Mesothelial cell of epicardium (in vitro differentiated cells): Measurements from ENCODE around the gene OTOP3. TPM values are rescaled to one million over a fixed set of nuclear protein-coding genes. Genes with fewer than 3 reads are reported as not detected.

Experiments
- DNase-seq, 2 experiments: peaks; one replicate each; pipeline ENCODE4 v3.0.0; 2021; ENCODE audit warnings: low spot score in 2 of 2; ENCODE audit not compliant: unreplicated experiment in 2 of 2
- H3K27ac Mint-ChIP-seq: 2 replicates; pipeline ENCODE4 v1.8.0; 2021; ENCODE audit warnings: mixed read lengths
- H3K27me3 Mint-ChIP-seq: 2 replicates; pipeline ENCODE4 v1.8.0; 2021; ENCODE audit warnings: low read depth, mixed read lengths
- H3K36me3 Mint-ChIP-seq: 2 replicates; pipeline ENCODE4 v1.8.0; 2021; ENCODE audit warnings: mixed read lengths
- H3K4me1 Mint-ChIP-seq: 2 replicates; pipeline ENCODE4 v1.8.0; 2021; ENCODE audit warnings: mixed read lengths
- H3K4me3 Mint-ChIP-seq: 2 replicates; pipeline ENCODE4 v1.8.0; 2021; ENCODE audit warnings: mild to moderate bottlenecking, moderate library complexity, mixed read lengths
- H3K9me3 Mint-ChIP-seq: 2 replicates; pipeline ENCODE4 v1.8.0; 2021; ENCODE audit warnings: mixed read lengths
- CTCF ChIP-seq: fragments of 200-600 bp; sonication (generic); IDR thresholded peaks from one replicate; pipeline ENCODE4 v1.5.0; 2021; ENCODE audit warnings: antibody characterized with exemption; ENCODE audit not compliant: unreplicated experiment
- total RNA-seq: library from RNA; stranded (reverse); gene quantifications from 3 replicates; pipeline ENCODE4 v1.2.1, GENCODE V29; 2021

OTOP3 gene
- total RNA-seq, 1 donor from 2014 or later: not detected

- H3K36me3 Mint-ChIP-seq: peaks cover 5% of the 10 kb centered on the region
- DNase-seq: no peak
- no peak overlapping the region for H3K27ac Mint-ChIP-seq
- H3K9me3 Mint-ChIP-seq: no peaks in the 10 kb centered on the region
- H3K4me1 Mint-ChIP-seq: peaks cover 5% of the 10 kb centered on the region
- TF ChIP-seq CTCF: no peak
- H3K4me3 Mint-ChIP-seq: no peak overlapping the region
- peaks cover 6% of the 10 kb centered on the region for H3K27me3 Mint-ChIP-seq
Observed at GRCh38 chr17:74953134-74953687, 17.5 kb downstream of the OTOP3 start.

GRCh38 chr17:74954115-74954514, 18.4 kb downstream of the OTOP3 start:
- no peak for DNase-seq
- Mint-ChIP-seq H3K4me3 (no peak overlapping the region), H3K27me3 (peaks cover 4% of the 10 kb centered on the region), H3K9me3 (no peaks in the 10 kb centered on the region), H3K4me1 (peaks cover 5% of the 10 kb centered on the region), H3K27ac (no peak overlapping the region), H3K36me3 (peaks cover 5% of the 10 kb centered on the region)
- no peak for TF ChIP-seq CTCF

- peaks cover 3% of the 10 kb centered on the region for H3K4me1 Mint-ChIP-seq
- H3K27ac Mint-ChIP-seq: no peak overlapping the region
- no peak overlapping the region for H3K4me3 Mint-ChIP-seq
- H3K36me3 Mint-ChIP-seq: peaks cover 5% of the 10 kb centered on the region
- H3K27me3 Mint-ChIP-seq: peaks cover 4% of the 10 kb centered on the region
- no peak for DNase-seq
- H3K9me3 Mint-ChIP-seq: no peaks in the 10 kb centered on the region
- TF ChIP-seq CTCF: no peak
Observed at GRCh38 chr17:74954665-74955421, 19.1 kb downstream of the OTOP3 start.

GRCh38 chr17:74956093-74956492, 20.4 kb downstream of the OTOP3 start:
- no peak for DNase-seq
- Mint-ChIP-seq H3K27ac (no peak overlapping the region), H3K27me3 (peaks cover 4% of the 10 kb centered on the region), H3K4me3 (no peak overlapping the region), H3K36me3 (peaks cover 5% of the 10 kb centered on the region), H3K4me1 (no peaks in the 10 kb centered on the region), H3K9me3 (no peaks in the 10 kb centered on the region)
- no peak for TF ChIP-seq CTCF

GRCh38 chr17:74957935-74958740, 22.4 kb downstream of the OTOP3 start:
- Mint-ChIP-seq H3K27ac (no peak overlapping the region), H3K36me3 (peaks cover 5% of the 10 kb centered on the region), H3K9me3 (no peaks in the 10 kb centered on the region), H3K4me3 (no peak overlapping the region), H3K4me1 (no peaks in the 10 kb centered on the region), H3K27me3 (peaks cover 4% of the 10 kb centered on the region)
- TF ChIP-seq CTCF: peak; percentile 98
- DNase-seq: peak; percentile 68 to 95
